ENCODE results near the gene MAPK10. TPM values are rescaled to one million over a fixed set of nuclear protein-coding genes. Genes with fewer than 3 reads are reported as not detected.

Gene MAPK10
- total RNA-seq, 1 experiment from 2014 or later, result 0.44 TPM

GRCh38 chr4:86050496-86050895 is 309.4 kb downstream of the MAPK10 start:
- no peaks in the 10 kb centered on the region for H3K79me2 ChIP-seq (ENCODE audit: low read length)
- H3K36me3 ChIP-seq (ENCODE audit: low read depth, low read length), result no peaks in the 10 kb centered on the region
- no peak overlapping the region for H3K9ac ChIP-seq (ENCODE audit: low read length)
- no peak overlapping the region for H3K4me2 ChIP-seq (ENCODE audit: low read length)
- no TSS peak for BruUV-seq (replicated peaks)
- ChIA-PET CTCF (no interaction called here), POLR2A (ENCODE audit: unreplicated experiment) (no interaction called here)
- DNase-seq (no peak), ATAC-seq (no peak)
- H4K20me1 ChIP-seq (ENCODE audit: low read length), result no peaks in the 10 kb centered on the region
- no peak overlapping the region for H3K27ac ChIP-seq (ENCODE audit: low read length)
- H3K9me2 ChIP-seq (replicated peaks; ENCODE audit: low read length), result no peaks in the 10 kb centered on the region
- TF ChIP-seq CTCF (conservative IDR thresholded peaks at IDR 0.05; ENCODE audit: low read depth, low read length) (no peak), EZH2 (IDR thresholded peaks at IDR 0.05; ENCODE audit: low read length, unreplicated experiment) (no peak), EZH2phosphoT487 (IDR thresholded peaks at IDR 0.05; ENCODE audit: borderline replicate concordance, low read length) (no peak)
- no peaks in the 10 kb centered on the region for H3K9me3 ChIP-seq (ENCODE audit: low read length)
- intact Hi-C loops (cut with micrococcal nuclease), result no loop called here
- no peak overlapping the region for H3K4me3 ChIP-seq (ENCODE audit: low read length)
- no peaks in the 10 kb centered on the region for H3K27me3 ChIP-seq (ENCODE audit: low read length)
- peaks cover 7% of the 10 kb centered on the region for H3K4me1 ChIP-seq (ENCODE audit: insufficient read depth, low read length)
- no peak overlapping the region for H2AFZ ChIP-seq (ENCODE audit: low read length)
- no peaks in the 10 kb centered on the region for H3F3A ChIP-seq (ENCODE audit: low read length, unreplicated experiment)

GRCh38 chr4:86048426-86048825 is 311.4 kb downstream of the MAPK10 start:
- Histone ChIP-seq H3K27me3 (ENCODE audit: low read length) (no peaks in the 10 kb centered on the region), H3K4me2 (ENCODE audit: low read length) (0 out of 2 replicates have a peak overlapping the region, but pooled peaks have one; percentile 39), H3K4me1 (ENCODE audit: insufficient read depth, low read length) (peaks cover 10% of the 10 kb centered on the region), H3K36me3 (ENCODE audit: low read depth, low read length) (no peaks in the 10 kb centered on the region), H3K9me2 (replicated peaks; ENCODE audit: low read length) (no peaks in the 10 kb centered on the region), H3F3A (ENCODE audit: low read length, unreplicated experiment) (no peaks in the 10 kb centered on the region), H3K9ac (ENCODE audit: low read length) (no peak overlapping the region), H3K27ac (ENCODE audit: low read length) (no peak overlapping the region), H4K20me1 (ENCODE audit: low read length) (no peaks in the 10 kb centered on the region), H3K9me3 (ENCODE audit: low read length) (no peaks in the 10 kb centered on the region), H3K4me3 (ENCODE audit: low read length) (no peak overlapping the region), H3K79me2 (ENCODE audit: low read length) (no peaks in the 10 kb centered on the region), H2AFZ (ENCODE audit: low read length) (no peak overlapping the region)
- no TSS peak for BruUV-seq (replicated peaks)
- TF ChIP-seq EZH2 (IDR thresholded peaks at IDR 0.05; ENCODE audit: low read length, unreplicated experiment), result no peak
- TF ChIP-seq CTCF (conservative IDR thresholded peaks at IDR 0.05; ENCODE audit: low read depth, low read length), result no peak
- TF ChIP-seq EZH2phosphoT487 (IDR thresholded peaks at IDR 0.05; ENCODE audit: borderline replicate concordance, low read length), result no peak
- POLR2A ChIA-PET (ENCODE audit: unreplicated experiment), result no interaction called here
- peak; percentile 58 for ATAC-seq
- DNase-seq, result peak; percentile 69
- CTCF ChIA-PET, result no interaction called here
- intact Hi-C loops (cut with micrococcal nuclease), result loop anchor here (10.0 kb wide), 2 partner anchors 176 to 224 kb away; no protein-coding TSS in a partner anchor

GRCh38 chr4:86044593-86044985 is 315.3 kb downstream of the MAPK10 start:
- peaks cover 11% of the 10 kb centered on the region for H3K4me1 ChIP-seq (ENCODE audit: insufficient read depth, low read length)
- no peak overlapping the region for H3K4me2 ChIP-seq (ENCODE audit: low read length)
- no peak overlapping the region for H2AFZ ChIP-seq (ENCODE audit: low read length)
- no peak for ATAC-seq
- no peaks in the 10 kb centered on the region for H3K9me3 ChIP-seq (ENCODE audit: low read length)
- no peaks in the 10 kb centered on the region for H3F3A ChIP-seq (ENCODE audit: low read length, unreplicated experiment)
- no TSS peak for BruUV-seq (replicated peaks)
- H3K9ac ChIP-seq (ENCODE audit: low read length), result no peak overlapping the region
- no peak overlapping the region for H3K27ac ChIP-seq (ENCODE audit: low read length)
- ChIA-PET POLR2A (ENCODE audit: unreplicated experiment) (no interaction called here), CTCF (interaction anchor here (0.6 kb wide), 1 partner anchor 262 kb away, joined by 3 read pairs; no protein-coding TSS in a partner anchor)
- no peaks in the 10 kb centered on the region for H3K36me3 ChIP-seq (ENCODE audit: low read depth, low read length)
- intact Hi-C loops (cut with micrococcal nuclease), result loop anchor here (1.0 to 10.0 kb wide), 5 partner anchors 75 to 297 kb away; no protein-coding TSS in a partner anchor
- no peaks in the 10 kb centered on the region for H3K27me3 ChIP-seq (ENCODE audit: low read length)
- no peaks in the 10 kb centered on the region for H4K20me1 ChIP-seq (ENCODE audit: low read length)
- DNase-seq, result no peak
- H3K4me3 ChIP-seq (ENCODE audit: low read length), result no peak overlapping the region
- no peaks in the 10 kb centered on the region for H3K9me2 ChIP-seq (replicated peaks; ENCODE audit: low read length)
- no peak for TF ChIP-seq EZH2phosphoT487 (IDR thresholded peaks at IDR 0.05; ENCODE audit: borderline replicate concordance, low read length)
- no peak for TF ChIP-seq EZH2 (IDR thresholded peaks at IDR 0.05; ENCODE audit: low read length, unreplicated experiment)
- no peak for TF ChIP-seq CTCF (conservative IDR thresholded peaks at IDR 0.05; ENCODE audit: low read depth, low read length)
- H3K79me2 ChIP-seq (ENCODE audit: low read length), result no peaks in the 10 kb centered on the region

Measured in PC-3 (cell line).